Liver (tissue), 3 donors: Measurements from ENCODE around the gene UNC5CL.

Experiments used
- CTCF ChIP-seq: fragments of 150-350 bp; IDR thresholded peaks from 2 replicates; pipeline ENCODE4 v1.5.1; 2017; ENCODE audit warnings: improper control_type of control experiment, low read depth, low read length; ENCODE audit not compliant: missing input control
- RAD21 ChIP-seq, 2 donors: IDR thresholded peaks; 2 replicates each; pipeline ENCODE4 v1.6.1; 2016; ENCODE audit warnings: antibody characterized with exemption in 2 of 2, mild to moderate bottlenecking in 2 of 2
- SP1 ChIP-seq: IDR thresholded peaks from 2 replicates; pipeline ENCODE4 v1.6.1; 2018; ENCODE audit warnings: antibody characterized with exemption, mild to moderate bottlenecking
- TAF1 ChIP-seq: conservative IDR thresholded peaks from 2 replicates; pipeline ENCODE4 v1.6.1; 2016; ENCODE audit warnings: antibody characterized with exemption, mild to moderate bottlenecking
- TF ChIP-seq, protein P1 (sequence below): IDR thresholded peaks from 2 replicates; pipeline ENCODE4 v1.6.1; 2016; ENCODE audit warnings: antibody characterized with exemption, mild to moderate bottlenecking
- donor health status: healthy.
- donor health status: healthy.

- TF ChIP-seq, protein P1, sequence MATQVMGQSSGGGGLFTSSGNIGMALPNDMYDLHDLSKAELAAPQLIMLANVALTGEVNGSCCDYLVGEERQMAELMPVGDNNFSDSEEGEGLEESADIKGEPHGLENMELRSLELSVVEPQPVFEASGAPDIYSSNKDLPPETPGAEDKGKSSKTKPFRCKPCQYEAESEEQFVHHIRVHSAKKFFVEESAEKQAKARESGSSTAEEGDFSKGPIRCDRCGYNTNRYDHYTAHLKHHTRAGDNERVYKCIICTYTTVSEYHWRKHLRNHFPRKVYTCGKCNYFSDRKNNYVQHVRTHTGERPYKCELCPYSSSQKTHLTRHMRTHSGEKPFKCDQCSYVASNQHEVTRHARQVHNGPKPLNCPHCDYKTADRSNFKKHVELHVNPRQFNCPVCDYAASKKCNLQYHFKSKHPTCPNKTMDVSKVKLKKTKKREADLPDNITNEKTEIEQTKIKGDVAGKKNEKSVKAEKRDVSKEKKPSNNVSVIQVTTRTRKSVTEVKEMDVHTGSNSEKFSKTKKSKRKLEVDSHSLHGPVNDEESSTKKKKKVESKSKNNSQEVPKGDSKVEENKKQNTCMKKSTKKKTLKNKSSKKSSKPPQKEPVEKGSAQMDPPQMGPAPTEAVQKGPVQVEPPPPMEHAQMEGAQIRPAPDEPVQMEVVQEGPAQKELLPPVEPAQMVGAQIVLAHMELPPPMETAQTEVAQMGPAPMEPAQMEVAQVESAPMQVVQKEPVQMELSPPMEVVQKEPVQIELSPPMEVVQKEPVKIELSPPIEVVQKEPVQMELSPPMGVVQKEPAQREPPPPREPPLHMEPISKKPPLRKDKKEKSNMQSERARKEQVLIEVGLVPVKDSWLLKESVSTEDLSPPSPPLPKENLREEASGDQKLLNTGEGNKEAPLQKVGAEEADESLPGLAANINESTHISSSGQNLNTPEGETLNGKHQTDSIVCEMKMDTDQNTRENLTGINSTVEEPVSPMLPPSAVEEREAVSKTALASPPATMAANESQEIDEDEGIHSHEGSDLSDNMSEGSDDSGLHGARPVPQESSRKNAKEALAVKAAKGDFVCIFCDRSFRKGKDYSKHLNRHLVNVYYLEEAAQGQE: no peak
- TF ChIP-seq CTCF (no peak), RAD21 (IDR thresholded peaks at IDR 0.05) (no peak), TAF1 (no peak), SP1 (no peak)
Measured at GRCh38 chr6:40983752-40984151, 55.3 kb downstream of the UNC5CL start.
